ENCODE measurements around the gene ADAMTS7. TPM values are rescaled to one million over a fixed set of nuclear protein-coding genes. Genes with fewer than 3 reads are reported as not detected.
"Not testable (repeated sequence)": the region's sequence is repeated elsewhere in the genome, so short reads cannot be mapped to it uniquely, and the experiment has no call there.

ADAMTS7 gene
- polyA plus RNA-seq, 1 donor from 2014 or later, result 31.5 TPM

DNA sequence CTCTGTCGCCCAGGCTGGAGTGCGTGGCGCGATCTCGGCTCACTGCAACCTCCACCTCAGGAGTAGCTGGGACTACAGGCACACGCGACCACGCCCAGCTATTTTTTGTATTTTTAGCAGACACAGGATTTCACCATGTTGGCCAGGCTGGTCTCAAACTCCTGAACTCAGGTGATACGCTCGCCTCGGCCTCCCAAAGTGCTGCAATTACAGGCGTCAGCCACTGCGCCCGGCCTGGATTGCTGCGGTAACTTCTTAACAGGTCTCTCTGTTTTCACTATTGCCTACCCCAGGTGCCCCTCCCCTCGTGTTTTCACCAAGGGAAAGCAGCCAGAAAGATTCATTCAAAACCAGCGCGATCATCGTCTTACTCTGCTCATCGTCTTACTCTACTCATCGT lies 10.5 kb downstream of the ADAMTS7 start:
- TF ChIP-seq RAD21 (conservative IDR thresholded peaks at IDR 0.05) (no peak), POLR2AphosphoS5 (IDR thresholded peaks at IDR 0.05) (no peak), TAF1 (IDR thresholded peaks at IDR 0.05; ENCODE audit: low read depth) (no peak), MXI1 (conservative IDR thresholded peaks at IDR 0.05; ENCODE audit: poor library complexity, severe bottlenecking) (no peak), SMC3 (conservative IDR thresholded peaks at IDR 0.05; ENCODE audit: poor library complexity) (no peak), EZH2 (IDR thresholded peaks at IDR 0.05; ENCODE audit: borderline replicate concordance, insufficient read depth, low read length, poor library complexity, severe bottlenecking) (no peak)
- TF ChIP-seq, protein P1, sequence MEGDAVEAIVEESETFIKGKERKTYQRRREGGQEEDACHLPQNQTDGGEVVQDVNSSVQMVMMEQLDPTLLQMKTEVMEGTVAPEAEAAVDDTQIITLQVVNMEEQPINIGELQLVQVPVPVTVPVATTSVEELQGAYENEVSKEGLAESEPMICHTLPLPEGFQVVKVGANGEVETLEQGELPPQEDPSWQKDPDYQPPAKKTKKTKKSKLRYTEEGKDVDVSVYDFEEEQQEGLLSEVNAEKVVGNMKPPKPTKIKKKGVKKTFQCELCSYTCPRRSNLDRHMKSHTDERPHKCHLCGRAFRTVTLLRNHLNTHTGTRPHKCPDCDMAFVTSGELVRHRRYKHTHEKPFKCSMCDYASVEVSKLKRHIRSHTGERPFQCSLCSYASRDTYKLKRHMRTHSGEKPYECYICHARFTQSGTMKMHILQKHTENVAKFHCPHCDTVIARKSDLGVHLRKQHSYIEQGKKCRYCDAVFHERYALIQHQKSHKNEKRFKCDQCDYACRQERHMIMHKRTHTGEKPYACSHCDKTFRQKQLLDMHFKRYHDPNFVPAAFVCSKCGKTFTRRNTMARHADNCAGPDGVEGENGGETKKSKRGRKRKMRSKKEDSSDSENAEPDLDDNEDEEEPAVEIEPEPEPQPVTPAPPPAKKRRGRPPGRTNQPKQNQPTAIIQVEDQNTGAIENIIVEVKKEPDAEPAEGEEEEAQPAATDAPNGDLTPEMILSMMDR (IDR thresholded peaks at IDR 0.05; ENCODE audit: poor library complexity, severe bottlenecking), result no peak
- Histone ChIP-seq H3K79me2 (replicated peaks; ENCODE audit: insufficient read depth, low read length) (no peaks in the 10 kb centered on the region), H3K27ac (ENCODE audit: low read length) (no peak overlapping the region), H3K9ac (ENCODE audit: low read length) (no peak overlapping the region), H3K9me3 (ENCODE audit: low read length) (no peaks in the 10 kb centered on the region), H3K4me3 (ENCODE audit: low read length) (no peak overlapping the region), H3K9me2 (ENCODE audit: insufficient read depth, low read length) (no peaks in the 10 kb centered on the region), H3K4me2 (ENCODE audit: low read length) (no peak overlapping the region), H3F3A (ENCODE audit: insufficient read depth, low read length, poor library complexity, severe bottlenecking) (no peaks in the 10 kb centered on the region), H3K36me3 (ENCODE audit: insufficient read depth, low read length) (no peaks in the 10 kb centered on the region), H3K27me3 (ENCODE audit: insufficient read depth, low read depth, low read length) (no peaks in the 10 kb centered on the region), H2AFZ (ENCODE audit: low read depth, low read length) (no peak overlapping the region), H4K20me1 (ENCODE audit: insufficient read depth) (no peaks in the 10 kb centered on the region)

DNA sequence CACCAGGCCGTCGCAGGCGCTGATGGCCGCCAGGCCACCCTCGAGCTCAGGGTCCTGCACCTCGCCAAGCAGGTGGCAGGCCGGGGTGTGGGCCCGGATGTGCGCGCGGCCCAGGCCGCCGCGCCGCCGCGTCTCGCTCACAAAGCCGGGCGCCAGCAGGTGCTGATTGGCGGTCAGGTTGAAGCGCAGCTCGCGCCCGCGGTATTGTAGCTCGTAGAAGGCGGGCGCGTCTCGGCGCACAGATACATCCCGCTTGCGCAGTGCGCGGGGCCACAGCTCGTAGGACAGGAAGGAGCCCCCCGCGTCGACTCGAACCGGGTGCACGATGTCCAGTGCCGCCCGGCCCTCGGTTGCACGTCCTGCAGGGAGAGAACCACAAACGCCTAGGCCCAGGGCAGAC lies 11.1 kb downstream of the ADAMTS7 start:
- H3F3A ChIP-seq (ENCODE audit: insufficient read depth, low read length, poor library complexity, severe bottlenecking), result no peaks in the 10 kb centered on the region
- H3K4me3 ChIP-seq (ENCODE audit: low read length), result no peak overlapping the region
- no peak overlapping the region for H3K27ac ChIP-seq (ENCODE audit: low read length)
- no peak overlapping the region for H2AFZ ChIP-seq (ENCODE audit: low read depth, low read length)
- no peak overlapping the region for H3K9ac ChIP-seq (ENCODE audit: low read length)
- H3K27me3 ChIP-seq (ENCODE audit: insufficient read depth, low read depth, low read length), result no peaks in the 10 kb centered on the region
- H3K9me3 ChIP-seq (ENCODE audit: low read length), result no peaks in the 10 kb centered on the region
- H3K36me3 ChIP-seq (ENCODE audit: insufficient read depth, low read length), result no peaks in the 10 kb centered on the region
- TF ChIP-seq SMC3 (conservative IDR thresholded peaks at IDR 0.05; ENCODE audit: poor library complexity) (no peak), RAD21 (conservative IDR thresholded peaks at IDR 0.05) (no peak), POLR2AphosphoS5 (IDR thresholded peaks at IDR 0.05) (no peak), REST (IDR thresholded peaks at IDR 0.05; ENCODE audit: borderline replicate concordance) (no peak), EP300 (conservative IDR thresholded peaks at IDR 0.05; ENCODE audit: poor library complexity, severe bottlenecking) (no peak), MXI1 (conservative IDR thresholded peaks at IDR 0.05; ENCODE audit: poor library complexity, severe bottlenecking) (no peak), EZH2 (IDR thresholded peaks at IDR 0.05; ENCODE audit: borderline replicate concordance, insufficient read depth, low read length, poor library complexity, severe bottlenecking) (no peak), TAF1 (IDR thresholded peaks at IDR 0.05; ENCODE audit: low read depth) (no peak)
- TF ChIP-seq, protein P1 (IDR thresholded peaks at IDR 0.05; ENCODE audit: poor library complexity, severe bottlenecking), result no peak
- no peaks in the 10 kb centered on the region for H3K9me2 ChIP-seq (ENCODE audit: insufficient read depth, low read length)
- no peaks in the 10 kb centered on the region for H4K20me1 ChIP-seq (ENCODE audit: insufficient read depth)
- no peak overlapping the region for H3K4me2 ChIP-seq (ENCODE audit: low read length)
- H3K79me2 ChIP-seq (replicated peaks; ENCODE audit: insufficient read depth, low read length), result no peaks in the 10 kb centered on the region

DNA sequence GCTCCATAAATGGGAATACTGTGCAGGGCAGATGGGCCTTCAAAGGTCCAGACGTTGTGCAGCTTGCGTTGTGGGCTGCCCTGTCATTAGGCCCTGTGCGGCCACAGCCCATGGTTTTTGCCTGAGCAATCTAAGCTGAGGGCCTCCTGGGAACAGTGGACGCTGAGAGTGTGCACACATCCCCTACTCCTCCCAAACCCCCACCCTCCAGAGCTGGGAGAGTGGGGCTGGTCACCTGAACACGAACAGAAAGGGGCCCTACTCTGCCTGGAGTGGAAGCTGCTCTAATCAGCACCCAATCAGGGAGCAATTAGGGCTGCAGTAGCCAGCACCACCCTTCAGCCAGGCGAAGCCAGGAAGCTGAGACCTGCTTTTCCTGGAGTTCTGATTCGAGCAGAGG lies 12.2 kb downstream of the ADAMTS7 start:
- not testable (repeated sequence) for H3K9ac ChIP-seq (ENCODE audit: low read length); H3F3A ChIP-seq (ENCODE audit: insufficient read depth, low read length, poor library complexity, severe bottlenecking); H3K4me2 ChIP-seq (ENCODE audit: low read length); H4K20me1 ChIP-seq (ENCODE audit: insufficient read depth); H3K4me3 ChIP-seq (ENCODE audit: low read length); H3K36me3 ChIP-seq (ENCODE audit: insufficient read depth, low read length); H3K27ac ChIP-seq (ENCODE audit: low read length); H3K9me2 ChIP-seq (ENCODE audit: insufficient read depth, low read length); H3K9me3 ChIP-seq (ENCODE audit: low read length); H3K79me2 ChIP-seq (replicated peaks; ENCODE audit: insufficient read depth, low read length); H3K27me3 ChIP-seq (ENCODE audit: insufficient read depth, low read depth, low read length); H2AFZ ChIP-seq (ENCODE audit: low read depth, low read length)

DNA sequence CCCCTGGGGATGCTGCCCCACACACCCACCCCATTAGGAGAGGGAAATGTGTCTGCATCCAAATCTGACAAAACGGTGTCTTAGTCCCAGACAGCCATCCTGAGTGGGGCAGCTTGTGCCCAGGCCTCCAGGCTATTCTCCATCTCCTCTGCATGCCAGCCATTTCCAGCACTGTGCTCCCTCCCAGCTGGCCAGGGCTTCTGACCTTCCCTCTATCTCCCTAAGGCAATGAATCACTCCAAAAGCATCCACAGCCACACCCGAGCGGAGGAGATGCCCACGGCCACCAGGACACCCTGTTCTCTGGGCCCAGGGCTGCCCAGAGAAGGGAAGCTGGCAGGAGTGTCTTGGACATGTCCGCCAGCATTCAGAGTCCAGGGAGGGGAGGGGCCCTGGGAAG lies 12.9 kb downstream of the ADAMTS7 start:
- H3K36me3 ChIP-seq (ENCODE audit: insufficient read depth, low read length), result not testable (repeated sequence)

More for the DNA sequence above, 12.9 kb downstream of the ADAMTS7 start:
- not testable (repeated sequence) for H3K27ac ChIP-seq (ENCODE audit: low read length); H3K27me3 ChIP-seq (ENCODE audit: insufficient read depth, low read depth, low read length); H3K9me3 ChIP-seq (ENCODE audit: low read length); H2AFZ ChIP-seq (ENCODE audit: low read depth, low read length); H3K4me2 ChIP-seq (ENCODE audit: low read length); H3K79me2 ChIP-seq (replicated peaks; ENCODE audit: insufficient read depth, low read length); H4K20me1 ChIP-seq (ENCODE audit: insufficient read depth); H3K4me3 ChIP-seq (ENCODE audit: low read length); H3K9me2 ChIP-seq (ENCODE audit: insufficient read depth, low read length); H3K9ac ChIP-seq (ENCODE audit: low read length); H3F3A ChIP-seq (ENCODE audit: insufficient read depth, low read length, poor library complexity, severe bottlenecking)

Data from neural cell (in vitro differentiated cells).